Measurements from ENCODE around the gene ZNRF1.
"Not testable (repeated sequence)": the region's sequence is repeated elsewhere in the genome, so short reads cannot be mapped to it uniquely, and the experiment has no call there.

ZNRF1 gene

DNA sequence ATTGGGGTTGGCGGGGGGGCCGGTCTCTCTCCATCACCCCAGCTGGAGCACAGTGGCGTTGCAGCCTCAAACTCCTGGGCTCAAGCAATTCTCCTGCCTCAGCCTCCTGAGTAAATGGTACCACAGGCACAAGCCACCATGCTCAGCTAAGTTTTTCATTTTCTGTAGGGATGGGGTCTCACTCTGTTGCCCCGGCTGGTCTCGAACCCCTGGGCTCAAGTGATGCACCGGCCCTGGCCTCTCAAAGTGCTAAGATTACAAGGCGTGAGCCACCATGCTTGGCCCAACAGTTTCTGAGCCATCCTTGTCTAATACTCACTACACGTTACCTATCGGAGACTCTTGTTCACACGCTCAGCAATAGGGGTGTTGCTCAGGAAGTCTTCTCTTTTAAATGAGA lies 25.5 kb upstream of the ZNRF1 start:
- no peak overlapping the region for H3K4me3 ChIP-seq (ENCODE audit: control insufficient read depth, low read depth, low read length)
- TF ChIP-seq CTCF (IDR thresholded peaks at IDR 0.05; ENCODE audit: control insufficient read depth, insufficient read depth, low read depth, low read length, missing control alignments): no peak
- no peak for DNase-seq (ENCODE audit: low read depth)

GRCh38 chr16:74975591-74975990 lies 23.2 kb upstream of the ZNRF1 start:
- no peak for DNase-seq (ENCODE audit: low read depth)
- TF ChIP-seq CTCF (IDR thresholded peaks at IDR 0.05; ENCODE audit: control insufficient read depth, insufficient read depth, low read depth, low read length, missing control alignments): no peak

GRCh38 chr16:74982256-74982655 lies 16.6 kb upstream of the ZNRF1 start:
- H3K4me3 ChIP-seq (ENCODE audit: control insufficient read depth, low read depth, low read length): no peak overlapping the region
- DNase-seq (ENCODE audit: low read depth): no peak
- no peak for TF ChIP-seq CTCF (IDR thresholded peaks at IDR 0.05; ENCODE audit: control insufficient read depth, insufficient read depth, low read depth, low read length, missing control alignments)

More at GRCh38 chr16:74975591-74975990, 23.2 kb upstream of the ZNRF1 start:
- H3K4me3 ChIP-seq (ENCODE audit: control insufficient read depth, low read depth, low read length): no peak overlapping the region

DNA sequence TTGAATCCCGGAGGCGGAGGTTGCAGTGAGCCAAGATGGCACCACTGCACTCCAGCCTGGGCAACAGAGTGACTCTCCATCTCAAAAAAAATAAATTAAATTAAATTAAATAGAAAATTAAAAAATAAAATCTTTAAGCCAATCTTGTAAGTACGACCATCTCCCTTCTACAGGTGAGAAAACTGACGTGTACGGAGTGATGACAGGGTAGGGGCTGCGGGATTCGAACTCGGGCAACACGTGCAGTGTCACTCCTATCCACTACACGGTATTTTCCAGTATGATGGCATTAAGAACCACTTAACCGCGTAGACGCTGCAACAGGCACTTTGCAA lies 14.7 kb upstream of the ZNRF1 start:
- no peak for TF ChIP-seq CTCF (IDR thresholded peaks at IDR 0.05; ENCODE audit: control insufficient read depth, insufficient read depth, low read depth, low read length, missing control alignments)
- peak overlapping the region; percentile 92 for H3K4me3 ChIP-seq (ENCODE audit: control insufficient read depth, low read depth, low read length)
- no peak for DNase-seq (ENCODE audit: low read depth)

DNA sequence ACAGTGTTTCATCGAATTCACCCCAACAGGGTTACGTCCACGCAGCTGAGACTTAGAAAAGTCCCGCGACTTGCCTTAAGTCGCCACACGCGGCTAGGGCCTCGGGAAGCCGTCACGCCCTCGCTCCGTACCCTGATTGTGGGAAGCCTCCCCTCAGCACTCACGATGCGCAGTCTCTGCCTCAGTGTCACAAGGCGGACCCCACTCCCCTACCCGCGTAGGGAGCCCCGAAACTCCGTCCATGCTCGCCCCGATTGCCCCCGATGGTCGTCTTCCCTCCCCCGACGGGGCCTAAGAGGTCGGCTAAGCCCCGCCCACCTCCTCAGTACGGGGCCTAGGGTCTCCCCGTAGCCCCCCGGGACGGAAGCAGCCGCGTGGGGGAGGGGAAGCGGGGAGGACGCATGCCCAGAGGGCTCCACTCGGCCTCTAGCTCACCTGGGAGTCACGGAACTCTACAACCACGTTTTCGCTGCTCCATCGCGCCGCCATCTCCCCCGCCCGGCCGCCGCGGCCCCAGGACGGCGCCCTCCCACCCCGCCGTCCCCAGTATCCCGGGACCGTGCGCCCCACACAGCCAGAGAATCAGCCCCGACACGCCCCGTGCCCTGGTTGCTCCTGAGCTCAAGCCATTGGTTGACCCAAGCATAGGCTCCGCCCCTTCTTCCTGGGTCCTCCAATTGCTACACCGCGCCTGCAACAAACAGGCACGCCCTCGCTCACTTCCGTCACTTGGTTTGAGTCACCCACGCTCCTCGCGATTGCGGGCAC lies 14.1 kb upstream of the ZNRF1 start, which contains the start of gene WDR59:
Gene WDR59 (minus strand): TSS at position 595 of the 768 bp plus-strand sequence. CDS start 106 bp downstream, at position 489.
- TF ChIP-seq CTCF (IDR thresholded peaks at IDR 0.05; ENCODE audit: control insufficient read depth, insufficient read depth, low read depth, low read length, missing control alignments): no peak

GRCh38 chr16:74987027-74987681 lies 11.7 kb upstream of the ZNRF1 start:
- DNase-seq (ENCODE audit: low read depth): no peak
- no peak for TF ChIP-seq CTCF (IDR thresholded peaks at IDR 0.05; ENCODE audit: control insufficient read depth, insufficient read depth, low read depth, low read length, missing control alignments)
- H3K4me3 ChIP-seq (ENCODE audit: control insufficient read depth, low read depth, low read length): no peak overlapping the region

More for the DNA sequence above, 14.1 kb upstream of the ZNRF1 start, which contains the start of gene WDR59:
- DNase-seq (ENCODE audit: low read depth): peak; percentile 94
- peak within 1 kb of the TSS; percentile 92 for H3K4me3 ChIP-seq (ENCODE audit: control insufficient read depth, low read depth, low read length)

- H3K4me3 ChIP-seq (ENCODE audit: control insufficient read depth, low read depth, low read length); DNase-seq (ENCODE audit: low read depth): not testable (repeated sequence)
These were observed 9.0 kb upstream of the ZNRF1 start for GRCh38 chr16:74989864-74990263.

All from AG09309 (cell line).